GM18505 (cell line): ENCODE data around the gene DNAJC2.
"Not testable (repeated sequence)": the region's sequence is repeated elsewhere in the genome, so short reads cannot be mapped to it uniquely, and the experiment has no call there.

Experiments used
- ATAC-seq: cut with Tn5 transposase; IDR thresholded peaks from one replicate; pipeline ENCODE4 v1.9.1; 2021; ENCODE audit not compliant: unreplicated experiment
- POLR2A ChIP-seq: IDR thresholded peaks from 4 replicates; pipeline ENCODE4 v1.6.1; 2011; ENCODE audit warnings: borderline replicate concordance; ENCODE audit not compliant: insufficient read depth, insufficient read length; ENCODE audit errors: extremely low read depth

Gene DNAJC2

GRCh38 chr7:103314852-103315251, 29.7 kb downstream of the DNAJC2 start:
- TF ChIP-seq POLR2A, result no peak
- no peak for ATAC-seq

GRCh38 chr7:103307503-103308231, 36.9 kb downstream of the DNAJC2 start:
- ATAC-seq, result no peak
- TF ChIP-seq POLR2A, result no peak

GRCh38 chr7:103301441-103301840, 43.1 kb downstream of the DNAJC2 start:
- TF ChIP-seq POLR2A, result no peak
- no peak for ATAC-seq

GRCh38 chr7:103299660-103300059, 44.9 kb downstream of the DNAJC2 start:
- no peak for TF ChIP-seq POLR2A
- no peak for ATAC-seq

DNA sequence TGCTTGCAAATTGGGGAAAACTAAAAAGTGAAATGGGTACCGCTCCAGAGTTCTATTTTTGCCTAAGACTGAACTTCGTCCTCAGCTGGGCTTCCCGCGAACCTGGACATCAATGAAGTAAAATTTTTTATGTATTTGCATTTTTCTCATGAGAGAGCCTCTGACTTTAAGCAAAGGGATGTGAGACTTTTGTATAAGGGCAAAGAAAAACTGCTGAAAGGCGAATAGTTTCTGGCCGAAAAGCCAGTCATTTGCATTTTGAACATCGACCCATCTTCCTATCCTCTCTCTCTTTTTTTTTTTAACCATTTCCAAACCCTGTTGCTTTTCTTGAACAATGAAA, 46.8 kb downstream of the DNAJC2 start:
- ATAC-seq, result no peak
- TF ChIP-seq POLR2A, result no peak

DNA sequence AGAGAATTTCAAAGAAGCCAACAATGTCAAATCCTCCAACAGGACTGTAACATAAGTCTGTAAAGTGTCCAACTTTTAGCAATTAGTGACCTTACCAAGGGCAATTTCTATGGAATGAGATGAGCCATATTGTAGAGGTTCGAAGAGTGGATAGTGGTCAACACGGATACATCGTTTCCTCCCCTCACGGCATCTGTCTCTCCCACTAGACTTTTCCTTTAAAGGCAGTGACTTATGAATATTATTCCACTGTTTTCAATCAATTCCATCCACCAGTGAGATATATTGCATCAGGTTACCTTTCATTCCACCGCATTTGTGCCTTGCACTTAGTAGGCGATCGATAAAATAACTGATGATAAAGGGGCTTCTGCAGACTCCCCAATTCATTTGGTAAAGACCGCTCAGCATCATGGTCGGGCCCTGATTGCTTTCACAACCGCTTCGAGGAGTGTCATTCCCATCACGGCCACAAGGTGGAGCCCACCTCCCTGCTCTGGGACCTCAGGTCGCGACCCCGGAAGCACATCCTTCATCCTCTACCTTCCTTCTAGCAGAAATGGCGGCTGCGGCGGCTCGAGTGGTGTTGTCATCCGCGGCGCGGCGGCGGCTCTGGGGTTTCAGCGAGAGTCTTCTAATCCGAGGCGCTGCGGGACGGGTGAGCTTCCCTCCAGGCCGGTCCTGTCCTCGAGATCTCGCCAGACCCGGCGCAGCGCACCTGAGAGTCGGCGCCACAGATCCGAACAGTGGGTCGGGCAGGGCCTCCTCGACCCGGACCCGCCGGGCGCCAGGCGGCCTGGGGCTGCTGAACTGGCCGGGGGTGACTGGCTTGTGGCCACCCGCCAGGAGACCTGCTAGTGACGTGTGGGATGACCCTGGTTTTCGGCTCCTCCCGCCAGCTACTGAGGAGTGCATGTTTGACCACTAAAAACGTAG, 47.4 kb downstream of the DNAJC2 start, which contains the start of gene PMPCB:
Gene PMPCB, plus strand, starts transcription at position 535 of the 936 bp plus-strand sequence. Its CDS starts 25 bp downstream, at position 560.
- ATAC-seq, result peak; percentile 94
- peak; percentile 88 for TF ChIP-seq POLR2A

DNA sequence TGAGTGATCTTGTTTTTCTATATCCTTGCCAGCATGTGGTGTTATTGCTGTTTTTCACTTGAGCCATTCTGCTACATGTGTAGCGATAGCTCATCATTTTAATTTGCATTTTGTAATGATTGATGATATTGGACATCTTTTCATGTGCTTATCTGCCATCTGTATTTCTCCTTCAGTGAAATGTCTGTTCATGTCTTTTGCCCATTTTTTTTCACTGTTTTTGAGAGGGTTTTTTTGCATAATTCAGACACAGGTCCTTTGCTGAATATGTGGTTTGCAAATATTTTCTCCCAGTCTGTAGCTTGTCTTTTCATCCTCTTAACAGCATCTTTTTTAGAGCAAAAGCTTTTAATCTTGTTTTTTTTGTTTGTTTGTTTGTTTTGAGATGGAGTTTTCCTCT, 51.0 kb downstream of the DNAJC2 start:
- no peak for TF ChIP-seq POLR2A
- ATAC-seq, result no peak

DNA sequence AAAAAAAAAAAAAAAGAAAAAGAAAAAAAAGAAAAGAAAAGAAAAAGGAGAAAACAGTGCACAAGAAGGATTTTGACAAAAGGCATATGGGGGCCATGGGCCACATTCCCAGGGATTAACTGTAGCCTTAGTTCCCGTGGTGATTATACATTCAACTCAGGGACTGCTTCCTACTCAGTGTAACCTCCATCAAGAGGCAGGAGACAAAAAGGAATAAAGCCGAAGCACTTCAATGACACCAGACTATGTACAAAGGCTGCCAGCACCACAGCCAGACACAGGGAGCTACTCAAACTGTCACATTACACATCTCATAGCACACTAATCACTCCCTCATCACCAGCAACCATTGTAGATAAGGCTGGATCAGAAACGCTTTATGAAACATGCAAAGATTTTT, 52.4 kb downstream of the DNAJC2 start:
- TF ChIP-seq POLR2A, result no peak
- ATAC-seq, result no peak

- not testable (repeated sequence) for ATAC-seq
These were observed 61.7 kb downstream of the DNAJC2 start for GRCh38 chr7:103282802-103283427.

- peak; percentile 11 for ATAC-seq
These were observed 63.8 kb downstream of the DNAJC2 start for GRCh38 chr7:103280803-103281155.

DNA sequence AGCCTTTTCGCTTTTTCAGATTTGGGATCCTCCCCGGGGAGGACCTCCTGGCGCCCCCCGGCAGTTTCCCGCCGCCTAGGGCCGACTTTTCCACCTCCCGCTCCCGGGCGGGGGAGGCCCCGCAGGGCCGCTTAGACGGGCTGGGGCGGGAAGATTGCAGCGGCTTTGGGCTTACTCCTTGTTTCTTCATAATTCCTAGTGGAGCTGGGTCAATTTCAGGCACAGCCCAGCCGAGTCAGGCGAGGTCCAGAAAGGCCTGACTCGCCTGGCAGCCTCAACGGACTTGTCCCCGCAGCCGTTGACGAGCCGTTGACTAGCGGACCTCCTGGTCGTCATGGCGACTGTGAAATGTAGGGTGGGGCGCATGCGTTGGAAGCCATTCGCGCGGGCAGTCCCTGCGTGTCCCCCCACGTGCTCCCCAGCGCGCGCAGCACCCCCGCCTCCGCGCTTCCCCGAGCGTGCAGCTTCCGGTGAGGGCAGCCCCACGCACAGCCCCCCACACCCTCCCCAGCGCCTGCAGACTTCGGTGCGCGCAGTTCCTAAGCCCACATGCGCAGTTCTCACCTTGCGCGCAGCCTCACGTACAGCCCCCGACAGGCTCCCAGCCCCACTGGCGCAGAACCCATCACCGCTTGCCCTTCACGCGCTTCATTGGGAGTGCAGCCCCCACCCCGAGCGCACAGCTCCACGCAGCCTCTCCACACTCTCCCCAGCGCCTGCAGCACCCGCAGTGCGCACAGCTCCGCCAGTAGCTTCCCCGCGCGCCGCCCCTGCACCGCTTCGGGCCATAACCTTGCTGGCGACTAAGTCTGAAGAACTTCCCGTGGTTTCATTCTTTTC, 64.4 kb downstream of the DNAJC2 start:
- peak; percentile 86 for ATAC-seq
- TF ChIP-seq POLR2A, result peak; percentile 48

DNA sequence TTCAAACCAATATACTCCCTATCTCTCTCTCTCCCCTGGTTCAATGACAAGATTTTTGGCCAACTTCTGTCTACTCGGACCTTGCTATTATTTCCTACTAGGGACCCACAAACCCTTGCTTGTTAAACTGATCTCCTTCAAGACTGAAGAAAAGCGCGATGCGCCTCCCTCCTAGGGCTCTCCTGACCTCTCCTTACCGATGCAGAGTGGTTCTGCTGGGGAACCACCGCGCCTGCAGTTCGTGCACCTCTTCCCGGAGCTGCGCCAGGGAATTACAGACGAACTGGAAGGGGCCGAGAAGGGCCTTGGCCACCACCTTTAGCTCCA, 65.0 kb downstream of the DNAJC2 start:
- ATAC-seq, result peak; percentile 38

GRCh38 chr7:103278195-103278594, 66.4 kb downstream of the DNAJC2 start:
- ATAC-seq, result not testable (repeated sequence)

GRCh38 chr7:103274867-103275266, 69.7 kb downstream of the DNAJC2 start:
- not testable (repeated sequence) for ATAC-seq

GRCh38 chr7:103273374-103273773, 71.2 kb downstream of the DNAJC2 start:
- ATAC-seq, result not testable (repeated sequence)

DNA sequence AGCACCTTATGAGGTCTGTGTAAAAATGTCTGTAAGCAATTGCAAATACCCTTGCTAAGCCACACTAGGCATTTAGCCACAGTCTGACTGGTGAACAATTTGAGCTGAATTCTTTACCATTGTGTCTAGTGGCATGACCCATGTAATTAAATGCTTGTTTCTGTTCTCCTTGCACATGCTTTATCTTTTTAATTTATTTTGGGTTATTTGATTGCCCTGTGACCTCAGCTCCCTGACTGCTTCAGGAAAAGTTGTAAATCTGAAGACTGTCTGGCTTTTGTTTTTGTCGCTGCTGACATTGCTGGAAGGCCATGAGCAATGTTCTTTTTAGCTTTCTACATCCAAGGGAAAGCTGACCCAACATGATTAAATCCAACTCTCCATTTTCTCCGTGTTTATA, 78.3 kb downstream of the DNAJC2 start:
- not testable (repeated sequence) for ATAC-seq

GRCh38 chr7:103264054-103264453, 80.5 kb downstream of the DNAJC2 start:
- ATAC-seq, result not testable (repeated sequence)
